Stimulated activated CD8-positive, alpha-beta memory T cell treated with anti-CD3 and anti-CD28 coated beads, Interleukin-12 subunit alpha, Interleukin-12 subunit beta, amount 100 ng/mL, for 24 hours (primary cell): ENCODE results near the gene TTC27.
"Not testable (repeated sequence)": the region's sequence is repeated elsewhere in the genome, so short reads cannot be mapped to it uniquely, and the experiment has no call there.

ENCODE experiments used
- DNase-seq: peaks from one replicate; pipeline ENCODE4 v3.0.0-alpha.2; 2020; ENCODE audit errors: extremely low read depth

The TTC27 gene

DNA sequence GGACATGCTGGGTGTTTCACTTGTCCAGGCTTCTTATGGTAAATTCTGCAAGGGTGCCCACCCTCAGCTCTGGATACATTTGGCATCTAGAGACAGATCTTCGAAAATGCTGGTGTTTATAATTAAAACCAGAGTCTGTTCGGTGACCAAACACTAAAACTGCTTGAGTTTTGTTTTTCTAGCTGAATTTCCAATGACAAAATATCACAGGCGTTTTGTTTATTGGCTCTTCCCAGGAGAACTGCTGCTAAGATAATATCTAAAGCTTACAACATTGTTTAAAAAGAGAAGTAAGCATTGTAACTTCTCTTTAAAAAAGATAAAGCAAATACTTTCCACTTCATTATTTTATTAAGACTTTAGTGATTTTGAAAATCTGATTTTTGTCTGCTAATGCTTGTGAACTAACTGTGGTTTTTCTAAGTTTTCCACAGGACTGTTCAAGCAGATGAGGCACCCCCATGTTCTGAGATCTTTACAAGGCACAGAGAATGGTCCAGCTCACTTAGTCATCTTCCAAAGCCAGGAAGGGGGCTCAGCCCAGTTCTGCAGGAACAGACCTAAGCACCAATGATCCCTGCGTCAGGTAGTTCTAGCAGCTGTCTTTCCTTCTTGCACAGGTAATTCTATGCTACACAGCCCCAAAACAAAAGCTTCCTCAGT is 224.1 kb downstream of the TTC27 start:
- no peak for DNase-seq

GRCh38 chr2:32852856-32853255 is 225.0 kb downstream of the TTC27 start:
- no peak for DNase-seq

DNA sequence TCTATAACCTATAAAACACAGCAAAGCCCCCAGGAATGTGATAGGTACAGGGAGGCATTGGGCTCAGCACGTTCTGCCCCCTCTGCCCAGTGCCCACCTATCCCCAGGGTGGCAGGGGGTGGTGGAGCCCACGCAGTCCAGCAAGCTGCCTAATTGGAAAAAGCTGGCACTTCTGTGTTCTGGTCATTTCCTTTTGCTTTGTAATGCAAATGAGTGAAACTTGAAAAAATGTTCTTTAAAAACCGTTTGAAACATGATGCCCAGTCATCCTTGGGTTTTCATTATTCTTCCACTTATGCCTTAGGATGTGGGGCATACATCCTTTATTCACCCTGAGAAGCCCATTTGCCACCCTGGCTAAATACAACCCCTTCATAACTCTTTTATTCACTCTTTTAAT is 229.0 kb downstream of the TTC27 start:
- DNase-seq = no peak

DNA sequence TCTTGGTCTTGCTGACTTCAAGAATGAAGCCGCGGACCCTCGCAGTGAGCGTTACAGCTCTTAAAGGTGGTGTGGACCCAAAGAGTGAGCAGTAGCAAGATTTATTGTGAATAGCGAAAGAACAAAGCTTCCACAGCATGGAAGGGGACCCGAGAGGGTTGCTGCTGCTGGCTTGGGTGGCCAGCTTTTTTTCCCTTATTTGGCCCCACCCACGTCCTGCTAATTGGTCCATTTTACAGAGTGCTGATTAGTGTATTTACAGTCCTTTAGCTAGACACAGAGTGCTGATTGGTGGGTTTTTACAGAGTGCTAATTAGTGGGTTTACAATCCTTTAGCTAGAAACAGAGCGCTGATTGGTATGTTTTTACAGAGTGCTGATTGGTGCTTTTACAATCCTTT is 230.9 kb downstream of the TTC27 start:
- no peak for DNase-seq

- no peak for DNase-seq
Measured at GRCh38 chr2:32860385-32860784, 232.5 kb downstream of the TTC27 start.

- DNase-seq = no peak
Measured at GRCh38 chr2:32862269-32863055, 234.6 kb downstream of the TTC27 start.

DNA sequence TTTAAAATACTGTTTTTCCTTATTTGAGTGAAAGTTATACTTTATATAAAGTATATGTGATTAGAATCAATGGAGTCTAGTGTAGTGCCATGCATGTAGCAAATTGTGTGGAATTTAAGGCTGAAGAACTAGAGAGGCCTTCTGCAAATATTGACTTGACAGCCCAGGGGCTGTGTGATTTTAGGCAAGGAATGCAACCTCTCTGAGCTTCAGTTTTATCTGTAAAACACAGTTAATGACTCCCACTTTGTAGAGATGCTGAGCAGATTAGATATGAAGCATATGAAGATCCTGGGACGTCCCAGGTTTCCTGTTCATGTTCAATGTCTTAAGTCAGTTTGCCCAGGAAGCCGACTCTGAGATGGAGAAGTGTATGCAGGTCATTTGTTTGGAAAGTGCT is 235.5 kb downstream of the TTC27 start:
- DNase-seq = no peak

GRCh38 chr2:32863803-32864202 is 236.0 kb downstream of the TTC27 start:
- DNase-seq = no peak

DNA sequence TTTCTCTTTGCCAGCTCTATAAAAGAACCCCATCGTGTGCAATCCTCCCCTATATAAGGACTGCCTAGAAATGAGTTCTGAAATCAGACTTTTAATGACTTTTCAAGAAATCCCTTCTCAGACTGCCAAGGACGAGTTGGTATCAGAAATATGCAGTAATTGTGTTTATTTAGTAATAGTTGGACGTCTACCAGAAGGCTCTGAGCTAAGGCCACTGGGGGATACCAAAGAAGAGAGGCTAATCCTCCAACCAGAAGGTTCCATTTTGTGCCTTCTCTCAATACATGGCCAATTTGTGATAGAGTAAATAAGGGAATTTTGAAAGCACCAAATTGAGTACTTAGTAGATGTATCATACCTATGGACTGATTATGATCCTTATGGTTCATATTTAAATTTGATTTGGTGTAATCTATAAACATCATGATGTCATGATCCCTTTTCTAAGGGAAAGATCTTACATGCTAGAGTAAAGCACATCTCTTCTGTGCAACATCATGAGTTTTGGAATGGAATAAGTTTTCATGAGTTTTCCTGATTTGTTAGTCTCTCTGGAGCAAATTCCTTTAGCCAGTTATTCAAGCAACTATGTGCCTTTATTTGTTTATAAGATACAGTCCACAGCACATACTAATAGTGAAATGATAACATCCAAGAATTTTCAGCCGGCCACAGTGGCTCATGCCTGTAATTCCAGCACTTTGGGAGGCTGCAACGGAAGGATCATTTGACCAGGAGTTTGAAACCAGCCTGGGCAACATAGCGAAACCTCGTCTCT is 236.7 kb downstream of the TTC27 start:
- no peak for DNase-seq

DNA sequence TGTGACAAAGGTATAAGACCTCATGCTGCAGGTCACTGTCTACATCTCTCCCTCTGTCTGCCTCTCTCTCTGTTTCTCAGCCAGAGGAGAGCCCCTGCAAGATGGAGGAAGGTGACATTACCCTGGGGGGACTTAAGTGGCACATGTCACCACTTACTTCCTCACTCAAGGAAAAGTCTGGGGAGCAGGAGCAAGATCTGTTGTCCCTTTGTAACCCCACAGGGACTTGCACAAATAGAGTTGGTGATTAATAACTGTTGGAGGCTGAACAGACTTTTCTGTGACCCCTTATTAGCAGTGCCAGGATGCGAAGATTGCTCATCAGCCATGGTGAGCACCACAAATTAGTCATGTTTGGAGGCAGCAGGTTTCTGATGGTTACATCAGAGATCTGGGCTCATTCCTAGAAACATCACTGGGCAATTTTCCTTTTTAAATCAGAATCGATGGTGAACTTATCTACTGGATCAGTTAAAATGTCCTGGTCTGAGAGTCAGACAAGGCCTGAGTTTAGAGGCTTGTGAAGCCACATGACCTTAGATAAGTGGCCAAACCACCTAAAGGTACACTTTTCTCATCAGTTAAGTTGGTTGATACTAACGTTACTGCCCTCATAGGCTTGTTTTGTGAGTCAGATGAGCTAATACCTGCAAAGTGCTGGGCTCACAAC is 237.7 kb downstream of the TTC27 start:
- no peak for DNase-seq

DNA sequence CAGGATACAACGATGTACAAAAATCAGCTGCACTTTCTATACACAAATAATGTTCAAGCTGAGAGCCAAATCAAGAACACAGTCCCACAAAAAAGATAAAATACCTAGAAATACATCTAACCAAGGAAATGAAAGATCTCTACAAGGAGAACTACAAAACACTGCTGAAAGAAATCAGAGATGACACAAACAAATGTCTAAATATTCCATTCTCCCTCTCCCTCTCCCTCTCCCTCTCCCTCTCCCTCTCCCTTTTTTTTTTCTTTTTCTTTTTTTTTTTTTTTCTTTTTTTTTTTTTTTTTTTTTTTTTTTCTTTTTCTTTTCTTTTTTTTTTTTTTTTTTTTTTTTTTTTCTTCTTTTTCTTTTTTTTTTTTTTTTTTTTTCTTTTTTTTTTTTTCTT is 238.6 kb downstream of the TTC27 start:
- DNase-seq = not testable (repeated sequence)
